HepG2 (cell line): ENCODE measurements around the gene SPRED2. TPM values are rescaled to one million over a fixed set of nuclear protein-coding genes. Genes with fewer than 3 reads are reported as not detected.

ENCODE experiments used
- ATAC-seq: fragments of 200-7000 bp; cut with Tn5 transposase; 3 replicates; pipeline ENCODE4 v1.9.1; 2020; ENCODE audit warnings: mild to moderate bottlenecking, moderate library complexity
- BruUV-seq: library from RNA; stranded (reverse); fragments of 400-500 nt; replicated peaks from 2 replicates; lab custom pipeline; 2021; lab: Mats Ljungman, UMichigan
- CTCF ChIA-PET: fragments of 300-600 bp; formaldehyde crosslinking; extraction: SDS; loops from one replicate; lab custom pipeline; 2021; ENCODE audit warnings: low total read pairs, inconsistent platforms, low intra/inter-chr PET ratio; lab: Yijun Ruan, JAX
- POLR2A ChIA-PET: fragments of 350-600 bp; sonication (Branson Sonifier 250); formaldehyde crosslinking; loops from one replicate; lab custom pipeline; 2020; ENCODE audit warnings: antibody characterized with exemption, inconsistent platforms; lab: Yijun Ruan, JAX
- DNase-seq: peaks from one replicate; pipeline ENCODE4 v3.0.0-alpha.2; 2015; ENCODE audit warnings: low spot score
- FAIRE-seq: peaks from 3 replicates; lab custom pipeline; 2011; peaks lifted over from hg19 to GRCh38; lab: Jason Lieb, UNC
- H2AFZ ChIP-seq: one replicate; pipeline ENCODE4 v1.6.1; 2011; ENCODE audit warnings: low read length, inconsistent platforms
- H3K27ac ChIP-seq: fragments of 300-600 bp; 3 replicates; pipeline ENCODE4 v1.8.0; 2011; ENCODE audit warnings: mixed run types, mild to moderate bottlenecking, mixed read lengths, low read length, inconsistent platforms; ENCODE audit not compliant: insufficient read depth; ENCODE audit errors: extremely low read length
- H3K27me3 ChIP-seq, 2 experiments: fragments of 200-600 bp in 1 of 2; 2 replicates in 1 of 2; 3 replicates in 1 of 2; pipeline versions ENCODE4 v1.6.0 to v1.8.0; 2011; ENCODE audit warnings: low read length in 2 of 2, mild to moderate bottlenecking in 2 of 2, moderate library complexity in 2 of 2, inconsistent platforms in 1 of 2; ENCODE audit not compliant: insufficient read depth in 2 of 2, control insufficient read depth in 1 of 2
- H3K36me3 ChIP-seq, 2 experiments: fragments of 200-600 bp in 1 of 2; replicated peaks in 1 of 2; 2 replicates in 1 of 2; 3 replicates in 1 of 2; pipeline versions ENCODE4 v1.5.1 to v1.8.0; 2011; ENCODE audit warnings: low read length in 2 of 2, inconsistent platforms in 1 of 2; ENCODE audit not compliant: insufficient read depth in 2 of 2, control insufficient read depth in 1 of 2
- H3K4me1 ChIP-seq: 2 replicates; pipeline ENCODE4 v1.5.1; 2012; ENCODE audit warnings: low read length, inconsistent platforms; ENCODE audit not compliant: insufficient read depth
- H3K4me2 ChIP-seq: 2 replicates; pipeline ENCODE4 v1.6.0; 2011; ENCODE audit warnings: low read depth, low read length, inconsistent platforms
- H3K4me3 ChIP-seq, 3 experiments: fragments of 200-600 bp in 1 of 3; sonication (generic), shearing (Covaris generic) in 1 of 3; replicated peaks in 1 of 3; 2 replicates each; pipeline ENCODE4 v1.5.1; 2011 to 2016; ENCODE audit warnings: low read length in 3 of 3, inconsistent platforms in 2 of 3, low read depth in 2 of 3, mild to moderate bottlenecking in 2 of 3, control low read depth in 1 of 3, mixed read lengths in 1 of 3; ENCODE audit not compliant: insufficient read depth in 1 of 3
- H3K79me2 ChIP-seq: one replicate; pipeline ENCODE4 v1.6.1; 2011; ENCODE audit warnings: low read length, inconsistent platforms; ENCODE audit not compliant: insufficient read depth
- H3K9ac ChIP-seq: 2 replicates; pipeline ENCODE4 v1.6.0; 2011; ENCODE audit warnings: mild to moderate bottlenecking, low read depth, low read length, inconsistent platforms; ENCODE audit not compliant: insufficient read depth
- H3K9me3 ChIP-seq: 2 replicates; pipeline ENCODE4 v1.5.1; 2012; ENCODE audit warnings: mild to moderate bottlenecking, low read length
- H4K20me1 ChIP-seq: 2 replicates; pipeline ENCODE4 v1.6.0; 2011; ENCODE audit warnings: inconsistent platforms, mild to moderate bottlenecking, low read length, moderate library complexity; ENCODE audit not compliant: insufficient read depth
- FIP1L1 ChIP-seq: fragments of 200-400 bp; formaldehyde crosslinking; IDR thresholded peaks from 2 replicates; pipeline ENCODE4 v1.6.1; 2018; ENCODE audit warnings: low read depth, mild to moderate bottlenecking, low read length, moderate library complexity, borderline replicate concordance; ENCODE audit not compliant: insufficient read depth
- GRHL1 ChIP-seq: sonication (generic); formaldehyde crosslinking; conservative IDR thresholded peaks from 2 replicates; pipeline ENCODE4 v1.8.0; 2022; ENCODE audit warnings: missing genetic modification reagents
- RAD21 ChIP-seq: fragments of 450-650 bp; formaldehyde crosslinking; IDR thresholded peaks from 2 replicates; pipeline ENCODE4 v1.5.0; 2020; ENCODE audit warnings: mild to moderate bottlenecking
- ZNF441 ChIP-seq: sonication (generic); formaldehyde crosslinking; IDR thresholded peaks from 2 replicates; pipeline ENCODE4 v1.7.0; 2021; ENCODE audit warnings: missing genetic modification reagents, borderline replicate concordance
- ZNF773 ChIP-seq: sonication (generic); formaldehyde crosslinking; IDR thresholded peaks from 2 replicates; pipeline ENCODE4 v1.4.0; 2020; ENCODE audit warnings: missing genetic modification reagents, borderline replicate concordance
- WGBS: methylation state at CpG from one replicate; pipeline ENCODE4 v1.1.6; 2017; ENCODE audit warnings: low lambda C conversion rate; 5-methylcytosine and 5-hydroxymethylcytosine counted together
- in situ Hi-C: cut with HindIII; loops from 2 replicates; pipeline ENCODE4 v1.10.0; 2017; ENCODE audit warnings: low pct_unique_long_range_greater_than_20kb; ENCODE audit not compliant: extremely low pct_ligation_motif_present
- intact Hi-C: fragments of 100-400 bp; cut with micrococcal nuclease; formaldehyde crosslinking; loops from one replicate; pipeline ENCODE4 v1.10.0; 2022; ENCODE audit not compliant: unreplicated experiment
- polyA plus RNA-seq, 8 experiments: library from polyadenylated mRNA; depleted of rRNA in 3 of 8; stranded (reverse) in 7 of 8; unstranded in 1 of 8; fragments of >200 nt; fragmentation: Illumina TruSeq in 4 of 8; extraction: Trizol in 4 of 8; gene quantifications; 2 replicates each; pipeline versions ENCODE4 v1.2.1 to v1.2.3, GENCODE V29; 2011 to 2016; ENCODE audit warnings: low read depth in 4 of 8, missing spikeins in 1 of 8, mixed read lengths in 1 of 8; ENCODE audit not compliant: insufficient read depth in 1 of 8
- total RNA-seq, 5 experiments: library from RNA; depleted of rRNA; stranded (reverse); fragments of >200 nt; fragmentation: Illumina TruSeq; extraction: Trizol; gene quantifications; 2 replicates each; pipeline ENCODE4 v1.2.3, GENCODE V29; 2016; ENCODE audit warnings: low read depth in 1 of 5
- TF ChIP-seq, protein P1 (sequence below): sonication (generic); formaldehyde crosslinking; IDR thresholded peaks from 2 replicates; pipeline ENCODE4 v1.4.0; 2020; ENCODE audit warnings: mild to moderate bottlenecking, missing genetic modification reagents

SPRED2 gene
- total and polyA plus RNA-seq, 2 of the 13 experiments (the other 11 are each of a cell fraction or from before 2014, with no cell fraction given): 13.0 to 37.0 TPM

- in situ Hi-C loops: no loop called here
- DNase-seq (no peak), ATAC-seq (no peak), FAIRE-seq (no peak)
- Histone ChIP-seq H2AFZ (no peak overlapping the region), H3K9ac (no peak overlapping the region), H4K20me1 (no peaks in the 10 kb centered on the region), H3K79me2 (no peaks in the 10 kb centered on the region), H3K36me3 (no peaks in the 10 kb centered on the region), H3K4me2 (no peak overlapping the region), H3K9me3 (no peaks in the 10 kb centered on the region), H3K4me1 (peaks cover 30% of the 10 kb centered on the region), H3K4me3 (no peak overlapping the region), H3K27me3 (no peaks in the 10 kb centered on the region; a peak in 1 of 5 replicates), H3K27ac (no peak overlapping the region)
- WGBS: 89% methylated on average over 6 of the region's 6 CpGs
- intact Hi-C loops: loop anchor here (5.0 kb wide), 1 partner anchor 273 kb away; no protein-coding TSS in a partner anchor
- no peak for TF ChIP-seq ZNF773 (CRISPR knock-in tag)
- no peak for TF ChIP-seq FIP1L1
- TF ChIP-seq GRHL1 (CRISPR knock-in tag): no peak
- no peak for TF ChIP-seq RAD21 (CRISPR knock-in tag)
- TF ChIP-seq, protein P1, sequence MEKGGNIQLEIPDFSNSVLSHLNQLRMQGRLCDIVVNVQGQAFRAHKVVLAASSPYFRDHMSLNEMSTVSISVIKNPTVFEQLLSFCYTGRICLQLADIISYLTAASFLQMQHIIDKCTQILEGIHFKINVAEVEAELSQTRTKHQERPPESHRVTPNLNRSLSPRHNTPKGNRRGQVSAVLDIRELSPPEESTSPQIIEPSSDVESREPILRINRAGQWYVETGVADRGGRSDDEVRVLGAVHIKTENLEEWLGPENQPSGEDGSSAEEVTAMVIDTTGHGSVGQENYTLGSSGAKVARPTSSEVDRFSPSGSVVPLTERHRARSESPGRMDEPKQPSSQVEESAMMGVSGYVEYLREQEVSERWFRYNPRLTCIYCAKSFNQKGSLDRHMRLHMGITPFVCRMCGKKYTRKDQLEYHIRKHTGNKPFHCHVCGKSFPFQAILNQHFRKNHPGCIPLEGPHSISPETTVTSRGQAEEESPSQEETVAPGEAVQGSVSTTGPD (CRISPR knock-in tag): no peak
- no peak for TF ChIP-seq ZNF441 (CRISPR knock-in tag)
- ChIA-PET POLR2A (no interaction called here), CTCF (no interaction called here)
- BruUV-seq: no TSS peak
Measured at GRCh38 chr2:65279756-65280155, 152.6 kb downstream of the SPRED2 start.
